Measurements from ENCODE around the gene KCNK17.
"Not testable (repeated sequence)": the region's sequence is repeated elsewhere in the genome, so short reads cannot be mapped to it uniquely, and the experiment has no call there.

The KCNK17 gene

DNA sequence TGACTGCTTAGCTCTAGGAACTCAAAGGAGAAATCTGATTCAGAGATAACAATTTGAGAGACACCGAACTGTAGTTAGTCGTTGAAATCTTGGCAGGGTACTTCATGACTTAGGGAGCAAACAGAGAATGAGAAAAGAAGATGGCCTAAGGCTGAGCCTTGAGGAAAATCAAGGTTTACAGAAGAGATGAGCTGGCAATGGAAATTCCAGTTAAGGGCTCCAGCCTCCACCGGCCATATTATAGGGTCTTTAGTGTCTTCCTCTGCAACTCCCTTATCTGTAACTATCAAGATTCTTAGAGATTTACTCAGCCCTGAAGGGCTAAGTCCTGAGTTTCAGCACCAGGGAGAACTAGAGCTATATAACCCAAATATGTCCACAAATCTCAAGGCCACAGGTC lies 26.6 kb downstream of the KCNK17 start:
- Histone ChIP-seq H3K23ac (ENCODE audit: low read depth, low read length, poor library complexity) (no peak overlapping the region), H4K91ac (ENCODE audit: low read depth, low read length, poor library complexity) (no peak overlapping the region), H2BK15ac (ENCODE audit: low read length) (no peak overlapping the region), H3K4me3 (ENCODE audit: low read length in 2 of 2) (no peak overlapping the region), H3K4ac (ENCODE audit: low read length) (no peak overlapping the region), H3K27ac (replicated peaks; ENCODE audit: low read length) (no peak overlapping the region), H3K4me1 (ENCODE audit: control insufficient read depth in 2 of 2, insufficient read depth in 1 of 2, low read depth in 1 of 2, low read length in 2 of 2) (peaks cover 3 to 7% of the 10 kb centered on the region in 2 donors), H2AK5ac (ENCODE audit: low read depth, low read length) (no peak overlapping the region), H2AFZ (ENCODE audit: low read length) (no peak overlapping the region), H3K4me2 (ENCODE audit: insufficient read depth, low read length, poor library complexity, severe bottlenecking) (no peak overlapping the region), H3K79me1 (ENCODE audit: low read depth, low read length) (no peaks in the 10 kb centered on the region), H4K8ac (ENCODE audit: low read depth, low read length) (no peak overlapping the region), H3K14ac (ENCODE audit: low read length) (no peak overlapping the region), H2BK12ac (ENCODE audit: low read length) (no peak overlapping the region), H3K18ac (ENCODE audit: low read length) (no peak overlapping the region), H2BK5ac (ENCODE audit: low read length) (no peak overlapping the region), H3K9me3 (replicated peaks in 1 of 2; ENCODE audit: control insufficient read depth in 2 of 2, insufficient read depth in 1 of 2, low read depth in 1 of 2, low read length in 2 of 2) (no peaks in the 10 kb centered on the region), H3K9ac (ENCODE audit: low read depth, low read length, poor library complexity) (no peak overlapping the region), H2BK120ac (ENCODE audit: low read depth, low read length) (no peak overlapping the region), H3K27me3 (ENCODE audit: control insufficient read depth in 3 of 3, insufficient read depth in 3 of 3, low read depth in 1 of 3, low read length in 3 of 3) (peaks cover 0 to 16% (median 2%) of the 10 kb centered on the region in 3 experiments), H3K36me3 (replicated peaks in 1 of 2; ENCODE audit: control insufficient read depth in 2 of 2, insufficient read depth in 2 of 2, low read length in 2 of 2) (no peaks in the 10 kb centered on the region)
- DNase-seq (ENCODE audit: low spot score), result no peak
- whole genome bisulfite sequencing, 2 donors (ENCODE audit: extremely low coverage in 2 of 2, insufficient read length in 2 of 2, insufficient replicate concordance in 1 of 2), result no CpG with 5 or more reads among the region's 3 CpGs

DNA sequence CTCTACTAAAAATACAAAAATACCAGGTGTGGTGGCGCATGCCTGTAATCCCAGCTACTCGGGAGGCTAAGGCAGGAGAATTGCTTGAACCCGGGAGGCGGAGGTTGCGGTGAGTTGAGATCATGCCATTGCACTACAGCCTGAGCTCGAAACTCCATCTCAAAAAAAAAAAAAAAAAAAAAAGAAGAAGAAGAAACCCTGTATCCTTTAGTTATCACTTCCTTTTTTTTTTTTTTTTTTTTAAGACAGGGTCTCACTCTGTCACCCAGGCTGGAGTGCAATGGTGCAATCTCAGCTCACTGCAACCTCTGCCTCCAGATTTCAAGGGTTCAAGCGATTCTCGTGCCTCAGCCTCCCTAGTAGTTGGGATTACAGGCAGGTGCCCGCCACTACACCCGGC lies 27.6 kb downstream of the KCNK17 start:
- H3K4me2 ChIP-seq (ENCODE audit: insufficient read depth, low read length, poor library complexity, severe bottlenecking); H2AK5ac ChIP-seq (ENCODE audit: low read depth, low read length); H3K23ac ChIP-seq (ENCODE audit: low read depth, low read length, poor library complexity); H3K9me3 ChIP-seq (replicated peaks in 1 of 2; ENCODE audit: control insufficient read depth in 2 of 2, insufficient read depth in 1 of 2, low read depth in 1 of 2, low read length in 2 of 2); H3K18ac ChIP-seq (ENCODE audit: low read length); H2BK5ac ChIP-seq (ENCODE audit: low read length); H3K27ac ChIP-seq (replicated peaks; ENCODE audit: low read length); H2BK120ac ChIP-seq (ENCODE audit: low read depth, low read length); H3K4me3 ChIP-seq (ENCODE audit: low read length in 2 of 2); H3K79me1 ChIP-seq (ENCODE audit: low read depth, low read length); H4K8ac ChIP-seq (ENCODE audit: low read depth, low read length); H2AFZ ChIP-seq (ENCODE audit: low read length); DNase-seq (ENCODE audit: low spot score); H3K36me3 ChIP-seq (replicated peaks in 1 of 2; ENCODE audit: control insufficient read depth in 2 of 2, insufficient read depth in 2 of 2, low read length in 2 of 2); H4K91ac ChIP-seq (ENCODE audit: low read depth, low read length, poor library complexity); H2BK15ac ChIP-seq (ENCODE audit: low read length); H3K9ac ChIP-seq (ENCODE audit: low read depth, low read length, poor library complexity); H3K4ac ChIP-seq (ENCODE audit: low read length); H3K14ac ChIP-seq (ENCODE audit: low read length); H3K4me1 ChIP-seq (ENCODE audit: control insufficient read depth in 2 of 2, insufficient read depth in 1 of 2, low read depth in 1 of 2, low read length in 2 of 2); H2BK12ac ChIP-seq (ENCODE audit: low read length): not testable (repeated sequence)
- H3K27me3 ChIP-seq (ENCODE audit: control insufficient read depth in 3 of 3, insufficient read depth in 3 of 3, low read depth in 1 of 3, low read length in 3 of 3), result peaks cover 0 to 13% (median 0%) of the 10 kb centered on the region in 3 experiments
- no CpG with 5 or more reads among the region's 10 CpGs for WGBS, 2 donors (ENCODE audit: extremely low coverage in 2 of 2, insufficient read length in 2 of 2, insufficient replicate concordance in 1 of 2)

DNA sequence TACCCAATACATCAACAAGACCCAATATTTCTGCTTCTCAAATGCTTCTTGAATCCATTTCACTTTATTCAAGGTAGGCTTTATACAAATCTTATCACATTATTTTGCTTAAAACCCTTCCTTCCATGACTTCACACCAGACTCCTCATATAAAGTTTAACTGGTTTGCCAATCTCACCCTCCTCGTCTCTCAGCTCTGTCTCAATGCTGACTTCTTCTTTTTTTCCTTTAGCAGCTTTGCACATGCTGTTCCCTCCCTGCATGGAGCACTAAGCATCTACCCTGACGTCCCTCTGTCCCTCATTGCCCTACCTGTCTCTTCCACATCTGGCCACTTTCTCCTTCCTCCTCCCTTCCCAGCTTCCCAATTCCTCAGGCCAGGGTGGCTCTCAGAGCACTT lies 31.4 kb downstream of the KCNK17 start:
- Histone ChIP-seq H2BK120ac (ENCODE audit: low read depth, low read length) (no peak overlapping the region), H3K4ac (ENCODE audit: low read length) (no peak overlapping the region), H3K23ac (ENCODE audit: low read depth, low read length, poor library complexity) (no peak overlapping the region), H2AK5ac (ENCODE audit: low read depth, low read length) (no peak overlapping the region), H3K27ac (replicated peaks; ENCODE audit: low read length) (no peak overlapping the region), H4K91ac (ENCODE audit: low read depth, low read length, poor library complexity) (no peak overlapping the region), H3K18ac (ENCODE audit: low read length) (no peak overlapping the region), H3K9ac (ENCODE audit: low read depth, low read length, poor library complexity) (no peak overlapping the region), H2BK12ac (ENCODE audit: low read length) (no peak overlapping the region), H3K79me1 (ENCODE audit: low read depth, low read length) (no peaks in the 10 kb centered on the region), H3K36me3 (replicated peaks in 1 of 2; ENCODE audit: control insufficient read depth in 2 of 2, insufficient read depth in 2 of 2, low read length in 2 of 2) (no peaks in the 10 kb centered on the region), H2AFZ (ENCODE audit: low read length) (no peak overlapping the region), H3K4me3 (ENCODE audit: low read length in 2 of 2) (no peak overlapping the region), H3K14ac (ENCODE audit: low read length) (no peak overlapping the region), H4K8ac (ENCODE audit: low read depth, low read length) (no peak overlapping the region), H3K4me1 (ENCODE audit: control insufficient read depth in 2 of 2, insufficient read depth in 1 of 2, low read depth in 1 of 2, low read length in 2 of 2) (no peaks in the 10 kb centered on the region), H3K27me3 (ENCODE audit: control insufficient read depth in 3 of 3, insufficient read depth in 3 of 3, low read depth in 1 of 3, low read length in 3 of 3) (peaks cover 0 to 31% (median 0%) of the 10 kb centered on the region in 3 experiments), H2BK5ac (ENCODE audit: low read length) (no peak overlapping the region), H2BK15ac (ENCODE audit: low read length) (no peak overlapping the region), H3K4me2 (ENCODE audit: insufficient read depth, low read length, poor library complexity, severe bottlenecking) (no peak overlapping the region), H3K9me3 (replicated peaks in 1 of 2; ENCODE audit: control insufficient read depth in 2 of 2, insufficient read depth in 1 of 2, low read depth in 1 of 2, low read length in 2 of 2) (no peaks in the 10 kb centered on the region)
- no peak for DNase-seq (ENCODE audit: low spot score)
- no CpG with 5 or more reads among the region's 2 CpGs for WGBS, 2 donors (ENCODE audit: extremely low coverage in 2 of 2, insufficient read length in 2 of 2, insufficient replicate concordance in 1 of 2)

DNA sequence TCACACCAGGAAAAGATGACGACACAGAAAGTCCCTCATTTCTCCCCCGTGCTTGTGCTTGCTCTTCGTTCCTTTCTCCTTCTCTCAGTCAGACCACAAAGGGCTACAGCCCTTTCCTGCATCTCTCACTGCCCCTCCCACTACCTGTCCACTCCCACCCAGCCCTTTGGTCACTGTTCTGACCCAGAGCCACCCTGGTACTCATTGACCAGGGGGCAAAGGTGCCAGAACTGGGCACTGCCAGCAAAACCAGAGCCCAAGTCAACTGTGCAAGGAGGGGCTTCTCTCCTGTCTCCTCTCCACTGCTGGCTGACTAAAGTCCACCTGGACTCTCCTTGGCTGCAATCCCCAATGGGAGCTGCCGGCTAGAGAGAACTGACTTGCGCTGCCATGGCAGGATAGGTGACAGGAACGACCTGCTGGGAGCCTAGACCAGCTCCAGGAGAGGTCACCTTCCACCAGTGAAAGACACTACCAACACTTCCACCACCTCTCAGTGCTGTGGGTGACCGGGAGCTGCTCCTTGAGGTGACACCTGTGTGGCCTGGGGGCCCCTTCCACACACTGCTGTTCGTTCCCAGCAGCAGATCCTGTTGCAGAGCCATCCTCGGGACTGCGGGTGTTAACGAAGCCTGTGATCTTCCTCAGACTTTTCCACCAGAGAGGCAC lies 32.8 kb downstream of the KCNK17 start:
- DNase-seq (ENCODE audit: low spot score), result no peak
- Histone ChIP-seq H3K23ac (ENCODE audit: low read depth, low read length, poor library complexity) (no peak overlapping the region), H3K27me3 (ENCODE audit: control insufficient read depth in 3 of 3, insufficient read depth in 3 of 3, low read depth in 1 of 3, low read length in 3 of 3) (peaks cover 0 to 34% (median 0%) of the 10 kb centered on the region in 3 experiments), H2BK5ac (ENCODE audit: low read length) (no peak overlapping the region), H2BK15ac (ENCODE audit: low read length) (no peak overlapping the region), H2BK12ac (ENCODE audit: low read length) (no peak overlapping the region), H3K4me1 (ENCODE audit: control insufficient read depth in 2 of 2, insufficient read depth in 1 of 2, low read depth in 1 of 2, low read length in 2 of 2) (no peaks in the 10 kb centered on the region), H3K18ac (ENCODE audit: low read length) (peak overlapping the region; percentile 42), H3K9ac (ENCODE audit: low read depth, low read length, poor library complexity) (no peak overlapping the region), H3K4me3 (ENCODE audit: low read length in 2 of 2) (no peak overlapping the region), H3K4ac (ENCODE audit: low read length) (no peak overlapping the region), H2AK5ac (ENCODE audit: low read depth, low read length) (no peak overlapping the region), H2BK120ac (ENCODE audit: low read depth, low read length) (no peak overlapping the region), H3K79me1 (ENCODE audit: low read depth, low read length) (no peaks in the 10 kb centered on the region), H3K27ac (replicated peaks; ENCODE audit: low read length) (no peak overlapping the region), H3K4me2 (ENCODE audit: insufficient read depth, low read length, poor library complexity, severe bottlenecking) (no peak overlapping the region), H4K91ac (ENCODE audit: low read depth, low read length, poor library complexity) (no peak overlapping the region), H4K8ac (ENCODE audit: low read depth, low read length) (no peak overlapping the region), H3K9me3 (replicated peaks in 1 of 2; ENCODE audit: control insufficient read depth in 2 of 2, insufficient read depth in 1 of 2, low read depth in 1 of 2, low read length in 2 of 2) (no peaks in the 10 kb centered on the region), H2AFZ (ENCODE audit: low read length) (no peak overlapping the region), H3K36me3 (replicated peaks in 1 of 2; ENCODE audit: control insufficient read depth in 2 of 2, insufficient read depth in 2 of 2, low read length in 2 of 2) (no peaks in the 10 kb centered on the region), H3K14ac (ENCODE audit: low read length) (no peak overlapping the region)
- no CpG with 5 or more reads among the region's 11 CpGs for WGBS, 2 donors (ENCODE audit: extremely low coverage in 2 of 2, insufficient read length in 2 of 2, insufficient replicate concordance in 1 of 2)

All from neuronal stem cell (in vitro differentiated cells).